HepG2 (cell line): ENCODE data around the gene NKD1. TPM values are rescaled to one million over a fixed set of nuclear protein-coding genes. Genes with fewer than 3 reads are reported as not detected.

Experiments used
- CREB3 ChIP-seq: sonication (generic); formaldehyde crosslinking; IDR thresholded peaks from 2 replicates; pipeline ENCODE4 v1.5.0; 2020; ENCODE audit warnings: missing genetic modification reagents
- ETV5 ChIP-seq: IDR thresholded peaks from 2 replicates; pipeline ENCODE4 v1.6.1; 2018; ENCODE audit warnings: missing biosample characterization, missing genetic modification reagents, inconsistent platforms, borderline replicate concordance
- IRF9 ChIP-seq: sonication (generic); formaldehyde crosslinking; IDR thresholded peaks from 2 replicates; pipeline ENCODE4 v1.8.0; 2022; ENCODE audit warnings: missing genetic modification reagents, mild to moderate bottlenecking, borderline replicate concordance
- KDM2A ChIP-seq: sonication (generic); formaldehyde crosslinking; IDR thresholded peaks from 2 replicates; pipeline ENCODE4 v1.4.0; 2020; ENCODE audit warnings: low read depth, missing genetic modification reagents, borderline replicate concordance
- KLF11 ChIP-seq: IDR thresholded peaks from 2 replicates; pipeline ENCODE4 v1.6.1; 2016; ENCODE audit warnings: missing compliant biosample characterization
- NFATC3 ChIP-seq: sonication (generic); formaldehyde crosslinking; IDR thresholded peaks from 2 replicates; pipeline ENCODE4 v1.5.1; 2020; ENCODE audit warnings: mild to moderate bottlenecking, missing genetic modification reagents
- SALL1 ChIP-seq: sonication (generic); formaldehyde crosslinking; IDR thresholded peaks from 2 replicates; pipeline ENCODE4 v1.8.0; 2022; ENCODE audit warnings: mild to moderate bottlenecking, missing genetic modification reagents
- SKI ChIP-seq: fragments of 450-650 bp; IDR thresholded peaks from one replicate; pipeline ENCODE4 v1.6.1; 2018; ENCODE audit warnings: mild to moderate bottlenecking; ENCODE audit not compliant: partially characterized antibody
- SP1 ChIP-seq, 2 experiments: fragments of 450-650 bp in 1 of 2; sonication (generic) in 1 of 2; formaldehyde crosslinking in 1 of 2; IDR thresholded peaks; 2 replicates each; pipeline versions ENCODE4 v1.4.0 to v1.6.1; 2016 to 2020; ENCODE audit warnings: missing genetic modification reagents in 1 of 2
- TAF1 ChIP-seq: sonication (generic); formaldehyde crosslinking; IDR thresholded peaks from 2 replicates; pipeline ENCODE4 v1.4.0; 2020; ENCODE audit warnings: missing genetic modification reagents
- TAF15 ChIP-seq: fragments of 200-400 bp; formaldehyde crosslinking; IDR thresholded peaks from one replicate; pipeline ENCODE4 v1.6.1; 2018; ENCODE audit warnings: mild to moderate bottlenecking, low read depth, low read length; ENCODE audit not compliant: poor library complexity, severe bottlenecking
- TFAP4 ChIP-seq: sonication (generic); IDR thresholded peaks from 2 replicates; pipeline ENCODE4 v1.6.1; 2016; ENCODE audit warnings: low read depth, borderline replicate concordance
- TGIF2 ChIP-seq: IDR thresholded peaks from 2 replicates; pipeline ENCODE4 v1.6.1; 2016; ENCODE audit warnings: control low read depth, missing compliant biosample characterization
- TIGD3 ChIP-seq: sonication (generic); formaldehyde crosslinking; IDR thresholded peaks from 2 replicates; pipeline ENCODE4 v1.5.1; 2020; ENCODE audit warnings: mild to moderate bottlenecking, missing genetic modification reagents, borderline replicate concordance
- ZBTB34 ChIP-seq: sonication (generic); formaldehyde crosslinking; IDR thresholded peaks from 2 replicates; pipeline ENCODE4 v1.8.0; 2022; ENCODE audit warnings: mild to moderate bottlenecking, missing genetic modification reagents
- ZEB1 ChIP-seq: IDR thresholded peaks from 2 replicates; pipeline ENCODE4 v1.6.1; 2012; ENCODE audit warnings: mild to moderate bottlenecking, low read depth, inconsistent platforms; ENCODE audit not compliant: insufficient replicate concordance
- ZNF24 ChIP-seq: fragments of 450-650 bp; IDR thresholded peaks from 2 replicates; pipeline ENCODE4 v1.6.1; 2017; ENCODE audit warnings: antibody characterized with exemption, mild to moderate bottlenecking
- ZNF256 ChIP-seq: sonication (generic); formaldehyde crosslinking; conservative IDR thresholded peaks from 2 replicates; pipeline ENCODE4 v1.4.0; 2020; ENCODE audit warnings: missing genetic modification reagents
- ZNF333 ChIP-seq: sonication (generic); formaldehyde crosslinking; IDR thresholded peaks from 2 replicates; pipeline ENCODE4 v1.4.0; 2020; ENCODE audit warnings: mild to moderate bottlenecking, missing genetic modification reagents, borderline replicate concordance
- ZNF350 ChIP-seq: sonication (generic); formaldehyde crosslinking; IDR thresholded peaks from 2 replicates; pipeline ENCODE4 v1.4.0; 2020; ENCODE audit warnings: mild to moderate bottlenecking, low read depth, missing genetic modification reagents, borderline replicate concordance
- ZNF354B ChIP-seq: sonication (generic); formaldehyde crosslinking; IDR thresholded peaks from 2 replicates; pipeline ENCODE4 v1.8.0; 2022; ENCODE audit warnings: mild to moderate bottlenecking, missing genetic modification reagents
- ZNF546 ChIP-seq: sonication (generic); formaldehyde crosslinking; conservative IDR thresholded peaks from 2 replicates; pipeline ENCODE4 v1.8.1; 2023; ENCODE audit warnings: mild to moderate bottlenecking, missing genetic modification reagents
- ZNF891 ChIP-seq: sonication (generic); formaldehyde crosslinking; IDR thresholded peaks from 2 replicates; pipeline ENCODE4 v1.5.0; 2020; ENCODE audit warnings: mild to moderate bottlenecking, missing genetic modification reagents
- ZSCAN20 ChIP-seq: sonication (generic); formaldehyde crosslinking; IDR thresholded peaks from 2 replicates; pipeline ENCODE4 v1.4.0; 2020; ENCODE audit warnings: missing genetic modification reagents, mild to moderate bottlenecking, borderline replicate concordance
- polyA plus RNA-seq, 8 experiments: library from polyadenylated mRNA; depleted of rRNA in 3 of 8; stranded (reverse) in 7 of 8; unstranded in 1 of 8; fragments of >200 nt; fragmentation: Illumina TruSeq in 4 of 8; extraction: Trizol in 4 of 8; gene quantifications; 2 replicates each; pipeline versions ENCODE4 v1.2.1 to v1.2.3, GENCODE V29; 2011 to 2016; ENCODE audit warnings: low read depth in 4 of 8, missing spikeins in 1 of 8, mixed read lengths in 1 of 8; ENCODE audit not compliant: insufficient read depth in 1 of 8
- total RNA-seq, 5 experiments: library from RNA; depleted of rRNA; stranded (reverse); fragments of >200 nt; fragmentation: Illumina TruSeq; extraction: Trizol; gene quantifications; 2 replicates each; pipeline ENCODE4 v1.2.3, GENCODE V29; 2016; ENCODE audit warnings: low read depth in 1 of 5

The NKD1 gene
- total and polyA plus RNA-seq, 2 of the 13 experiments (the other 11 are each of a cell fraction or from before 2014, with no cell fraction given): 70.4 to 121 TPM

GRCh38 chr16:50547340-50548124 is 664 bp upstream of the NKD1 start (continued):
- TF ChIP-seq ZNF546 (CRISPR knock-in tag) (peak; percentile 34; the same call in 1 of the 2 replicates), ZNF24 (peak; percentile 79; the same call in 1 of the 2 replicates), TAF15 (peak; percentile 82), ZNF256 (0 out of 2 replicates have a peak, but pooled peaks have one; percentile 52), ZSCAN20 (peak; percentile 53; the same call in 1 of the 2 replicates), TGIF2 (CRISPR knock-in tag) (peak; percentile 64), IRF9 (CRISPR knock-in tag) (peak; percentile 76; the same call in 1 of the 2 replicates), ZNF333 (CRISPR knock-in tag) (no peak), CREB3 (CRISPR knock-in tag) (no peak), SALL1 (CRISPR knock-in tag) (peak; percentile 88), SKI (peak; percentile 99), ETV5 (CRISPR knock-in tag) (peak; percentile 99), ZNF354B (CRISPR knock-in tag) (0 out of 2 replicates have a peak, but pooled peaks have one; percentile 26), ZEB1 (peak; percentile 76), ZNF350 (peak; percentile 81), ZBTB34 (CRISPR knock-in tag) (peak; percentile 63; the same call in 1 of the 2 replicates), TIGD3 (CRISPR knock-in tag) (no peak), KDM2A (CRISPR knock-in tag) (peak; percentile 94), KLF11 (CRISPR knock-in tag) (peak; percentile 83; the same call in 1 of the 2 replicates), ZNF891 (CRISPR knock-in tag) (0 out of 2 replicates have a peak, but pooled peaks have one; percentile 27), TFAP4 (peak; percentile 77; the same call in 1 of the 2 replicates), SP1 (IDR thresholded peaks at IDR 0.05) (no peak), SP1 (CRISPR knock-in tag; IDR thresholded peaks at IDR 0.05) (peak; percentile 50; the same call in 1 of the 2 replicates), TAF1 (peak; percentile 16), NFATC3 (CRISPR knock-in tag) (no peak)
